HG03280 (cell line): ENCODE results near the gene MYBPHL.

Experiments
- ATAC-seq: cut with Tn5 transposase; IDR thresholded peaks from one replicate; pipeline ENCODE4 v1.9.1; 2021; ENCODE audit warnings: mild to moderate bottlenecking, moderate library complexity; ENCODE audit not compliant: unreplicated experiment

Gene MYBPHL

GRCh38 chr1:109253803-109254620 is 52.8 kb downstream of the MYBPHL start:
- no peak for ATAC-seq

DNA sequence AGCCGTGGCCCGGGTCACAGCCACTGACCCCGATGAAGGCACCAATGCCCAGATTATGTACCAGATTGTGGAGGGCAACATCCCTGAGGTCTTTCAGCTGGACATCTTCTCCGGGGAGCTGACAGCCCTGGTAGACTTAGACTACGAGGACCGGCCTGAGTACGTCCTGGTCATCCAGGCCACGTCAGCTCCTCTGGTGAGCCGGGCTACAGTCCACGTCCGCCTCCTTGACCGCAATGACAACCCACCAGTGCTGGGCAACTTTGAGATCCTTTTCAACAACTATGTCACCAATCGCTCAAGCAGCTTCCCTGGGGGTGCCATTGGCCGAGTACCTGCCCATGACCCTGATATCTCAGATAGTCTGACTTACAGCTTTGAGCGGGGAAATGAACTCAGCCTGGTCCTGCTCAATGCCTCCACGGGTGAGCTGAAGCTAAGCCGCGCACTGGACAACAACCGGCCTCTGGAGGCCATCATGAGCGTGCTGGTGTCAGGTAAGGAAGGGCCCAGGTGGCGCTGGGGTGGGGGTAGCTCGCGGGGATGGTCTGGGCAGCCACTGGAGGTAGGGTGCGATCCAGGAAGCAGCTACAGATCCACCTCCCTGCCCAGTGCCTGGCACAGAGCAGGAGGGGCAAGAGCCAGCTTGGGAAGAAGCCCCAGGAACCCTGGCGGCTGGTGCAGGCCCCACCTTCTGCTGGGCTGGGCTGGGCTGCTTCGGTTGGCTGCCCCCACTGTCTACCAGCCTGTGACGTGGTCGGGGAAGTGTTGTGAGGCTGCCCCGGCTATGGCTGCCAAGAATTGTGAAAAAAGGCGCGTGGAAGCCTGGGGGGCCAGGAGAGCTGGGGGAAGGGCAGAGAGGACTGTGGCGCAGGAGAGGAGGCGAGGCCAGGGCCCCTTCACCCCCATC is 53.7 kb downstream of the MYBPHL start:
- ATAC-seq = no peak

GRCh38 chr1:109252167-109252892 is 54.5 kb downstream of the MYBPHL start:
- ATAC-seq = no peak

- no peak for ATAC-seq
Observed at GRCh38 chr1:109251277-109252166, 55.3 kb downstream of the MYBPHL start.

DNA sequence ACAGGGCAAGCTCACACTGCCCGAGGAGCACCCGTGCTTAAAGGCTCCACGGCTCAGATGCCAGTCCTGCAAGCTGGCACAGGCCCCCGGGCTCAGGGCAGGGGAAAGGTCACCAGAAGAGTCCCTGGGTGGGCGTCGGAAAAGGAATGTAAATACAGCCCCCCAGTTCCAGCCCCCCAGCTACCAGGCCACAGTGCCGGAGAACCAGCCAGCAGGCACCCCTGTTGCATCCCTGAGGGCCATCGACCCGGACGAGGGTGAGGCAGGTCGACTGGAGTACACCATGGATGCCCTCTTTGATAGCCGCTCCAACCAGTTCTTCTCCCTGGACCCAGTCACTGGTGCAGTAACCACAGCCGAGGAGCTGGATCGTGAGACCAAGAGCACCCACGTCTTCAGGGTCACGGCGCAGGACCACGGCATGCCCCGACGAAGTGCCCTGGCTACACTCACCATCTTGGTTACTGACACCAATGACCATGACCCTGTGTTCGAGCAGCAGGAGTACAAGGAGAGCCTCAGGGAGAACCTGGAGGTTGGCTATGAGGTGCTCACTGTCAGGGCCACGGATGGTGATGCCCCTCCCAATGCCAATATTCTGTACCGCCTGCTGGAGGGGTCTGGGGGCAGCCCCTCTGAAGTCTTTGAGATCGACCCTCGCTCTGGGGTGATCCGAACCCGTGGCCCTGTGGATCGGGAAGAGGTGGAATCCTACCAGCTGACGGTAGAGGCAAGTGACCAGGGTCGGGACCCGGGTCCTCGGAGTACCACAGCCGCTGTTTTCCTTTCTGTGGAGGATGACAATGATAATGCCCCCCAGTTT is 56.1 kb downstream of the MYBPHL start:
- no peak for ATAC-seq

DNA sequence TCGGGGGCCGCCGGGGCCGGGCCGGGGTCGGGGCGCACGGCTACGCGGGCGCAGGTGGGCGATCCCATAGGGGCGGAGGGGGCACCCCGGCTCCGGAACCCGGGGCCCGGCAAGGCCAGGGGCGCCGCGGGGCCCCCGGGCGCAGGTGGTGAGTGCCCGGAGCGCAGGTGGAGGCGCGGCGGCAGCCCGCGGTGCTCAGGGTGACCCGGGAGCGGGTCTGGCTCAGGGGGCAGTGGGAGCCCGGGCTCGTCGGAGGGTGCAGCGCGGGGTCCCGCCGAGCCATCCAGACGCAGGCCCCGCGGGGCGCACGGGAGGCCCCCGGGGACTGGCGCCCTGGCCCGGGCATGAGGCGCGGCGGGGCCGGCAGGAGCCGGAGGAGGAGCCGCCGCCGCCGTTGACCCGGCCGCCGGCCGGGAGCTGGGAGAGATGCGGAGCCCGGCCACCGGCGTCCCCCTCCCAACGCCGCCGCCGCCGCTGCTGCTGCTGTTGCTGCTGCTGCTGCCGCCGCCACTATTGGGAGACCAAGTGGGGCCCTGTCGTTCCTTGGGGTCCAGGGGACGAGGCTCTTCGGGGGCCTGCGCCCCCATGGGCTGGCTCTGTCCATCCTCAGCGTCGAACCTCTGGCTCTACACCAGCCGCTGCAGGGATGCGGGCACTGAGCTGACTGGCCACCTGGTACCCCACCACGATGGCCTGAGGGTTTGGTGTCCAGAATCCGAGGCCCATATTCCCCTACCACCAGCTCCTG is 57.0 kb downstream of the MYBPHL start:
- peak; percentile 32 for ATAC-seq

DNA sequence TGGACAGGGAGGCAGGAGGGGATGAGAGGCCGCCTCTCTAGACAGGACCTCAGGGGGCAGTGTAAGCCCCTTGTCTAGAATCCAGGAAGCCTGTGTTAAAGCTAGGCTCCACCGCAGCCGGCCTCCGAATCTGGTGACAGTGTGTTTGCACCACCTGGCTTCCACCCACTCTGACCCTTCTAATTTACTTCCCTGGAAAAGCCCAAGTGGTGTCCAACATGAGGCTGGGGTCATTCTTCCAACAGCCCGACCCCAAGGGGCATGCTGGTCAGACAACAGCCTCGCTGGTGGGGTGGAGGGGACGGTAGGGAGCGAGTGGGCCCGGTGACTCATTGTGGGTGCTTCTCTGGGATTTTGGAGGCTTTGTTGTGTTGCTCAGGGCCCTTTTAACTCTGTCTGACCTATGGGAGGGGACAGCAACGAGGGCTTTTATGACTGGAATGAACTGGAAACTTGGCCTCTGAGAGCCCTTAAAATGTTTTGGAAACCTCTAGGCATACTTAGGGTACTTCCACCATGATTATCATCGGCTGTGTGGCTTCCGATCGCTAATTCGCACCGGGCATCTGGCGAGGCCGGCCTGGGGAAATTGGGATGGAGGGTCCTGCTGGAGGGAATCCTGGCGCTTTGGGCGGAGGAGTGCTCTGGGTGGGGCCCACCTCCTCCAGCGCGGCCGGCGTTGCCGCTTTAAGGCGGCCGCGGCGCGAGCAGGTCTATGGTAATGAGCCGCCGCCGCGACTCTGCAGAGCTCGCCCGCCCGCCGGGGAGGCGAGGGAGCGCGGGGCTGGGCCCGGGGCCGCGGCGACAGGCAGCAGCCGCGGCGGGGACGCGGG is 57.8 kb downstream of the MYBPHL start, which contains the start of gene CELSR2:
Gene CELSR2, plus strand, starts transcription at position 743 of the 833 bp plus-strand sequence. CDS start 541 bp downstream, outside the sequence.
- ATAC-seq = peak; percentile 75

GRCh38 chr1:109248444-109248796 is 58.4 kb downstream of the MYBPHL start:
- ATAC-seq = no peak

- ATAC-seq = no peak
Observed at GRCh38 chr1:109247401-109248365, 59.1 kb downstream of the MYBPHL start.

GRCh38 chr1:109246141-109246551 is 60.7 kb downstream of the MYBPHL start:
- no peak for ATAC-seq

DNA sequence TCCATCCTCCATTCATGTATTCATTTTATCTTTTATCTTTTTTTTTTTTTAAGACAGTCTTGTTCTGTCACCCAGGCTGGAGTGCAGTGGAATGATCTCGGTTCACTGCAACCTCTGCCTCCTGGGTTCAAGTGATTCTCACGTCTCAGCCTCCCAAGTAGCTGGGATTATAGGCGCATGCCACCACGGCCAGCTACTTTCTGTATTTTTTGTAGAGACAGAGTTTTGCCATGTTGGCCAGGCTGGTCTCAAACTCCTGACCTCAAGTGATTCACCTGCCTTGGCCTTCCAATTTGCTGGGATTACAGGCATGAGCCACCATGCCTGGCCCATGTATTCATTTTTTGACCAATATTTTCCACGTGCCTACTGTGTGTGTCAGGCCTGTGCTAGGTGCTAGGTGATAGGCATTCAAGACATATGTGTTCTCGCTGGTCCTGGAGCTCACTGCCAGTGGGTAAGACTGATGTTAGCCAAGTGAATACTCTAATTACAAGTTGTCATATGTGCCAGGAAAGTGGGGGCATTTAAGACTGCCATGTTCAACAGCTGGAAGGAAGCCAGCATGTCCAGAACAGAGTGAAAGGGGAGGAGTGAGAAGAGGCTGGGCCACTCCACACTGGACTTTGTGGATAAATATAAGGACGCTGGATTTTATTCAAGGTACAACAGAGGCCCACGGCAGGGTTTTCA is 62.8 kb downstream of the MYBPHL start:
- ATAC-seq = no peak

GRCh38 chr1:109243221-109243620 is 63.6 kb downstream of the MYBPHL start:
- no peak for ATAC-seq

- ATAC-seq = no peak
Observed at GRCh38 chr1:109242387-109242786, 64.4 kb downstream of the MYBPHL start.
